ACC112 (cell line): ENCODE measurements around the gene ACADSB.

ENCODE experiments used
- H2AFZ ChIP-seq: fragments of 200-600 bp; sonication (generic); one replicate; pipeline ENCODE4 v1.6.0; 2017; ENCODE audit warnings: antibody characterized with exemption, low read length; ENCODE audit not compliant: unreplicated experiment
- H3K27ac ChIP-seq: fragments of 200-600 bp; sonication (generic); 2 replicates; pipeline ENCODE4 v1.5.1; 2014; ENCODE audit warnings: low read depth, mild to moderate bottlenecking, antibody characterized with exemption, low read length, moderate library complexity
- H3K27me3 ChIP-seq: fragments of 200-600 bp; sonication (generic); 2 replicates; pipeline ENCODE4 v1.6.1; 2014; ENCODE audit warnings: mild to moderate bottlenecking, antibody characterized with exemption, low read length, moderate library complexity, mixed read lengths; ENCODE audit not compliant: insufficient read depth
- H3K36me3 ChIP-seq: fragments of 200-600 bp; sonication (generic); 2 replicates; pipeline ENCODE4 v1.6.1; 2016; ENCODE audit warnings: mild to moderate bottlenecking, antibody characterized with exemption, low read length, moderate library complexity, mixed read lengths; ENCODE audit not compliant: insufficient read depth
- H3K4me1 ChIP-seq: fragments of 200-600 bp; sonication (generic); one replicate; pipeline ENCODE4 v1.6.1; 2016; ENCODE audit warnings: low read length, mixed read lengths; ENCODE audit not compliant: insufficient read depth, unreplicated experiment, control insufficient read depth
- H3K4me3 ChIP-seq: fragments of 200-600 bp; sonication (generic); 2 replicates; pipeline ENCODE4 v1.5.1; 2014; ENCODE audit warnings: mild to moderate bottlenecking, low read depth, low read length
- H3K79me2 ChIP-seq: fragments of 200-600 bp; sonication (generic); one replicate; pipeline ENCODE4 v1.6.0; 2016; ENCODE audit warnings: low read length; ENCODE audit not compliant: control insufficient read depth, unreplicated experiment, insufficient read depth

Gene ACADSB

DNA sequence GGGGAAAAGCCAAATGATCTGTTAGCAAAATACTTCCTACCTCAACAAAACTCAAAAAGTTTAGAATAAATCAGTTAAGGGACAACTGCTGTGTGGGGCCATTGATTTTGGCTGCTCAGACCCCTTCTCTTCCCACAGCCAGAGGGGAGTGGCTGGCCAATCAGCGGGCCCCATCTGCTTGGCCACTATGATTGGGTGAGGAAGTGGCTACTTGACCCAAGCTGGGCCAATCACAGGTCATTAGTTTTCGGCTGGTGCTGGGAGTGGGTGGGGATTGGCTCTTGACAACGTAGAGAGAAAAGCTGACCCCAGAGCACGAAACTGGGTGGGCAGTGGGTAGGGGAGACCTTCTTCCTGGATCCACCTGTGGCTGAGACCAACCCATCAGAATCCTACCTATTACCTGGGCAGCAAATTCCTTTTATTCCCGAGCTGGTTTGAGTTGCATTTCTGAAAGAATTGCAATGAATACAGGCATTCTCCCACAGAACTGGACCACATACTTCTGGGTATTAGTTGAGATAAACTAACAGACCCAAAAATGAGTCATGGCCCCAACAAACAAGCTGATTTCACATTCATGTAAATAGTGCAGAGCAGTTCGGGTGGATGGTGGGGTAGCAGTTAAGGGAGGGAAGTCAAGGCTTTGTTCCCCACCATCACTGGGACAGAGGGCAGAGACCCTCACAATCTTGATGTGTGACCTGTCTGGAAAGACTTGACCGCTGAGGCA lies 91.4 kb downstream of the ACADSB start:
- H3K4me3 ChIP-seq: no peak overlapping the region
- no peak overlapping the region for H2AFZ ChIP-seq
- H3K79me2 ChIP-seq: no peaks in the 10 kb centered on the region
- no peak overlapping the region for H3K27ac ChIP-seq
- no peaks in the 10 kb centered on the region for H3K36me3 ChIP-seq
- peaks cover 10% of the 10 kb centered on the region for H3K27me3 ChIP-seq
- no peaks in the 10 kb centered on the region for H3K4me1 ChIP-seq

DNA sequence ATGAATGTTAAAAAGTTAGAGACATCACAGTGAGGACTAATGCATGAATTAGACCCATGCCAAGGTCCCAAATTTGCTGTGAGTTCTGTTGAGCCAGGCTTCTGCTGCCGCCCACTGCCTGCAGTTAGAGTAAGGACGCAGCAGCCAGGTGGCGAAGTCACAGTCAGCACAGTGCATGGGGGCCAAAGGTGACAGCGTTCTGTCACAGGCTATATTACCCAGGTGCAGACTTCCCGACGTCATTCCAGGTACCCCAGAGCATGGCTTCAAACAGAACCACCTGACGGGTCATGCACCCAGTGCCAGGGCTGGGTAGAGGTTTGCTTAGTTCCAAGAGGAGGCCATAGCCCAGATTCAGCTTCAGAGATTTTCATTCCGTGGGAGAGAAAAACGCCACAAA lies 93.1 kb downstream of the ACADSB start:
- H2AFZ ChIP-seq: no peak overlapping the region
- H3K4me3 ChIP-seq: no peak overlapping the region
- no peaks in the 10 kb centered on the region for H3K36me3 ChIP-seq
- peaks cover 12% of the 10 kb centered on the region; the same call in 1 of the 2 replicates for H3K27me3 ChIP-seq
- H3K27ac ChIP-seq: no peak overlapping the region
- no peaks in the 10 kb centered on the region for H3K79me2 ChIP-seq
- no peaks in the 10 kb centered on the region for H3K4me1 ChIP-seq

DNA sequence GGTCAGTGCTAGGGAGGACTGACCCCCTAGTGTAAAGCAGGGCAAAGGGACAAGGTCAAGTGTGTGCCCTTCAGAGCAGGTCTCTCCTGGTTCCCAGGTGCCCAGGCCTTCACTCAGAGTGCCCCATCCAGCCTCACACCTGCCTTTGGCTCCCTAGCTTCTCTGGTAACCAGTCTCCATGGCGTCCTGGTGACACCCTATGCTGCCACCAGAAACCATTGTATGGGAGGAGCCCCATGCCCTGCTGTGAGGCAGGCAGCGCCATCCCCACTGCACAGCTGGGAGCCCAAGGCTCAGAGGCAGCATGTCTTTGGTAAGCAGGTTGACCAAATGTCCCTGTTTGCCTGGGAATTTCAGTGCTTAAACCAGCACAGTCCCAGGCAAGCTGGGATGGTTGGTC lies 93.9 kb downstream of the ACADSB start:
- no peak overlapping the region for H3K4me3 ChIP-seq
- H3K27ac ChIP-seq: no peak overlapping the region
- H3K79me2 ChIP-seq: no peaks in the 10 kb centered on the region
- H3K4me1 ChIP-seq: no peaks in the 10 kb centered on the region
- H3K27me3 ChIP-seq: peaks cover 13% of the 10 kb centered on the region; the same call in 1 of the 2 replicates
- H2AFZ ChIP-seq: no peak overlapping the region
- no peaks in the 10 kb centered on the region for H3K36me3 ChIP-seq

DNA sequence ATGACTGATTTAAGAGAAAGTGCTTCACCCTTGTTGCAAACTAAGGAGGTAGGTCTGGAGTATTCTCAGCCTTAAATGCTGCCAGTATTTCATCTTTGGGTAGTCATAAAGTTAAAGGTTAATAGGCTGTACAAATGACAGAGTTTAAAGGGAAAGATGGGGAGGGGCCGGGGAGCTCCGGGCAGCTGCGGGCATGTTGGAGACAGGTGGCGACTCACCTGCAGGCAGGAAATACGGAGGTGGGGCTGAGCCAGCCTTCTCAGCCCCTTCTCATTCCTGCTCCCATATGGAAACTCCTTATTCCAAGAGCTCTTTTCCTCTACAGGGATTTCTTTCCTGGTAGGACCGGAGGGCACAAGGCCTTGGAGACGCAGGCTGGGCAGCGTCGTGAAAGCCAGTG lies 95.1 kb downstream of the ACADSB start:
- Histone ChIP-seq H3K4me1 (no peaks in the 10 kb centered on the region), H2AFZ (no peak overlapping the region), H3K27ac (no peak overlapping the region), H3K36me3 (no peaks in the 10 kb centered on the region), H3K27me3 (peaks cover 16% of the 10 kb centered on the region; the same call in 1 of the 2 replicates), H3K4me3 (no peak overlapping the region), H3K79me2 (no peaks in the 10 kb centered on the region)
